GOT3 (cell line): ENCODE results near the gene ZNF669.

Experiments used
- DNase-seq: peaks from one replicate; lab custom pipeline; 2025; ENCODE audit warnings: mixed read lengths; lab: John Stamatoyannopoulos, UW

ZNF669 gene

DNA sequence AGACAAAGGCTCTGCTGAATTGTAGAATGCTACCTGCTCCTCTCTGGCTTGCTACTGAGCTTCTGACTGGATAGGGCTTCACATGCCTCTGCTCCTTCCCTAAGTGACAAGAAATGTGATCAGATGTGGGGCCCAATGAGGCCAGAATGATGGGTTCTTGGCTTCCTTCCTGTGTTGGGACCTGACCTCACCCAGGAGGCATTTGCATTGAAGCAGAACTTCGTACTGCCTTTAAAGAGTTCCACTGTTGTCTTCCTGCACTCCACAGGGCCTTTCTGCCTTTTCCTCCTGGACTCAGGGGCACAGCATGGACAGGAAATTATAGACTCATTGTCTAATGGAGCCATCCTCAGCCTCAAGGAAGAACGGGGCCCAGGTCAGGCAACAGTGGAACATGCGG lies 39.9 kb downstream of the ZNF669 start:
- DNase-seq = no peak

DNA sequence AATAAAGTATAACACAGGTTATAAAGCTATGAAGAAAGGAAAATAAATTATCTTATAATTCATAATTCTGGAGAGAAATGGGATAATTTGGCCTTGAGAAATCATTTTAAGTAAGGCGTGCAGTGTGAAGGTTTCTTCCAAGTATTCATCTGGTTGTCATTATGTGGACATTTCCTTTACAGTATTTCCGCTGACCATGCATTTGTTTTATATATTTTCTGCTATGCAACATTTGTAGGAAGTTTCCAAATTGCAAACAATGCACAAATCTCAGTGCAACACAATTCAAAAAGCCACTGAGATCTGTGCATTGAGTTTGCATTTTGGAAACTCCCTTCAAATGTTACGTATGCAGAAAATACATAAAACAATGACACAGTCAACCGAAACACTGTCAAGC lies 43.4 kb downstream of the ZNF669 start:
- no peak for DNase-seq

DNA sequence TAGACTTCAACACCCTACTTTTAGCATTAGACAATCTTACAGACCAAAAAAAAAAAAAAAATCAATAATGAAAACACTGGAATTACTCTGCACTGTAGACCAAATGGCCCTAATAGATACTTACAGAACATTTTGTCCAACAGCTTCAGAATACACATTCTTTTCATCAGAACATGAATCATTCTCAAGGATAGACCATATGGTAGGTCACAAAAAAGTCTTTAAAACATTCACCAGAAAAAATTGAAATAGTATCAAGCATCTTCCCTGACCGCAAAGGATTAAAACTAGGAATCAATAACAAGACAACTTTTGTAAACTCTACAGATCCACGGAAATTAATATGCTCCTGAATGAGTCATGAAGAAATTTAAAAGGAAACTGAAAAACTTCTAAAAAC lies 48.1 kb downstream of the ZNF669 start:
- no peak for DNase-seq

DNA sequence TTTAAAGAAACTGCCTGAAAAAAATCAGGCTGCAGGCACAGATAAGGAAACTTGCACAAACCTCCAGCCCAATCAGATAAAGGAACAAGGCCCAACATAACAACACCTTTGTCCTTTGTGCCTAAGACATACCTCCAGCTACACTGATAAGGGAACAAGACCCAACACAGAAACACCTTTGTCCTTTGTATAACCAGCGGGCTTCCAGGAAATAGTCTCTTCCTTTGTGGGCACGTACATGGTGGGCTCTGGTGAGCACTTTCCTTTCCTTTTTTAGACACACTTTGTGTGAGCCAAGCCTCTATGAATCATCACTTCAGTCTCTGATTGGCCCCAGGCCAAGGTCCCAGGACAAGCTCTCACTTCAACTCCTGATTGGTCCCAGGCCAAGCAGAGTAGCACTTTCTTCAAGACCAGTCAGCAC lies 49.2 kb downstream of the ZNF669 start:
- no peak for DNase-seq
